Keratinocyte (primary cell): Measurements from ENCODE around the gene GDPD5. TPM values are rescaled to one million over a fixed set of nuclear protein-coding genes. Genes with fewer than 3 reads are reported as not detected.

Experiments
- DNase-seq: peaks from one replicate; pipeline ENCODE4 v3.0.0-alpha.2; 2011; ENCODE audit warnings: low read depth, missing footprints, low spot score
- FAIRE-seq: peaks from 2 replicates; lab custom pipeline; 2011; peaks lifted over from hg19 to GRCh38; lab: Jason Lieb, UNC
- H2AFZ ChIP-seq: 2 replicates; pipeline ENCODE4 v1.6.0; 2012; ENCODE audit warnings: low read length, control low read depth, inconsistent platforms; ENCODE audit not compliant: control insufficient read depth
- H3K27ac ChIP-seq: 2 replicates; pipeline ENCODE4 v1.5.1; 2011; ENCODE audit warnings: low read length; ENCODE audit not compliant: control insufficient read depth, insufficient read depth
- H3K27me3 ChIP-seq: 3 replicates; pipeline ENCODE4 v1.6.0; 2011; ENCODE audit warnings: low read length; ENCODE audit not compliant: control insufficient read depth, insufficient read depth; ENCODE audit errors: extremely low read depth
- H3K36me3 ChIP-seq, 2 experiments: 2 replicates in 1 of 2; 3 replicates in 1 of 2; pipeline ENCODE4 v1.5.1; 2011; ENCODE audit warnings: low read length in 2 of 2, mild to moderate bottlenecking in 1 of 2; ENCODE audit not compliant: control insufficient read depth in 2 of 2, insufficient read depth in 2 of 2; ENCODE audit errors: extremely low read depth in 1 of 2
- H3K4me1 ChIP-seq: 3 replicates; pipeline ENCODE4 v1.5.1; 2011; ENCODE audit warnings: low read length; ENCODE audit not compliant: control insufficient read depth, insufficient read depth; ENCODE audit errors: extremely low read depth
- H3K4me2 ChIP-seq: 3 replicates; pipeline ENCODE4 v1.6.0; 2011; ENCODE audit warnings: low read depth, low read length; ENCODE audit not compliant: control insufficient read depth, insufficient read depth; ENCODE audit errors: extremely low read depth
- H3K4me3 ChIP-seq, 3 experiments: fragments of 200-600 bp in 1 of 3; sonication (generic) in 1 of 3; 2 replicates in 2 of 3; 3 replicates in 1 of 3; pipeline ENCODE4 v1.5.1; 2011 to 2016; ENCODE audit warnings: low read length in 3 of 3, mild to moderate bottlenecking in 3 of 3, control low read depth in 2 of 3, inconsistent platforms in 1 of 3, low read depth in 1 of 3, mixed read lengths in 1 of 3, mixed run types in 1 of 3, moderate library complexity in 1 of 3; ENCODE audit not compliant: control insufficient read depth in 2 of 3, insufficient read depth in 2 of 3; ENCODE audit errors: extremely low read depth in 1 of 3
- H3K79me2 ChIP-seq: 2 replicates; pipeline ENCODE4 v1.6.0; 2012; ENCODE audit warnings: low read length; ENCODE audit not compliant: control insufficient read depth, insufficient read depth
- H3K9ac ChIP-seq: 3 replicates; pipeline ENCODE4 v1.6.0; 2011; ENCODE audit warnings: low read length; ENCODE audit not compliant: control insufficient read depth, insufficient read depth; ENCODE audit errors: extremely low read depth
- H3K9me1 ChIP-seq: 3 replicates; pipeline ENCODE4 v1.6.0; 2011; ENCODE audit warnings: low read length; ENCODE audit not compliant: control insufficient read depth, insufficient read depth; ENCODE audit errors: extremely low read depth
- H3K9me3 ChIP-seq: 2 replicates; pipeline ENCODE4 v1.5.1; 2012; ENCODE audit warnings: low read depth, low read length; ENCODE audit not compliant: control insufficient read depth
- H4K20me1 ChIP-seq: 3 replicates; pipeline ENCODE4 v1.6.0; 2011; ENCODE audit warnings: low read length; ENCODE audit not compliant: control insufficient read depth, insufficient read depth; ENCODE audit errors: extremely low read depth
- EZH2 ChIP-seq: IDR thresholded peaks from one replicate; pipeline ENCODE4 v1.6.1; 2012; ENCODE audit warnings: inconsistent platforms, mild to moderate bottlenecking, low read length, moderate library complexity
- dilution Hi-C: fragments of 300-500 bp; cut with MboI; formaldehyde crosslinking; loops from one replicate; pipeline ENCODE4 v1.7.0; 2020; ENCODE audit warnings: low sequenced_read_pairs; ENCODE audit not compliant: extremely low pct_ligation_motif_present
- polyA plus RNA-seq, 5 experiments: library from polyadenylated mRNA; depleted of rRNA in 3 of 5; stranded (reverse) in 3 of 5; stranded (forward) in 1 of 5; unstranded in 1 of 5; fragments of >200 nt; gene quantifications; 1 replicate in 1 of 5; 2 replicates in 3 of 5; 3 replicates in 1 of 5; pipeline versions ENCODE4 v1.2.1 to v1.2.3, GENCODE V29; 2011 to 2012; ENCODE audit warnings: missing spikeins in 2 of 5, low read depth in 1 of 5, low replicate concordance in 1 of 5
- TF ChIP-seq, protein P1 (sequence below), 3 experiments: IDR thresholded peaks in 1 of 3; conservative IDR thresholded peaks in 1 of 3; optimal IDR thresholded peaks in 1 of 3; 2 replicates in 2 of 3; 3 replicates in 1 of 3; pipeline versions ENCODE3 to v1.5.1; 2011; ENCODE audit warnings: low read length in 3 of 3, mild to moderate bottlenecking in 3 of 3, moderate library complexity in 2 of 3, control low read depth in 1 of 3, inconsistent platforms in 1 of 3; ENCODE audit not compliant: insufficient read depth in 2 of 3; ENCODE audit errors: extremely low read depth in 1 of 3

GDPD5 gene
- polyA plus RNA-seq, 1 donor (not counting 4 experiments of a cell fraction or from before 2014, with no cell fraction given), result 2.1 TPM

DNA sequence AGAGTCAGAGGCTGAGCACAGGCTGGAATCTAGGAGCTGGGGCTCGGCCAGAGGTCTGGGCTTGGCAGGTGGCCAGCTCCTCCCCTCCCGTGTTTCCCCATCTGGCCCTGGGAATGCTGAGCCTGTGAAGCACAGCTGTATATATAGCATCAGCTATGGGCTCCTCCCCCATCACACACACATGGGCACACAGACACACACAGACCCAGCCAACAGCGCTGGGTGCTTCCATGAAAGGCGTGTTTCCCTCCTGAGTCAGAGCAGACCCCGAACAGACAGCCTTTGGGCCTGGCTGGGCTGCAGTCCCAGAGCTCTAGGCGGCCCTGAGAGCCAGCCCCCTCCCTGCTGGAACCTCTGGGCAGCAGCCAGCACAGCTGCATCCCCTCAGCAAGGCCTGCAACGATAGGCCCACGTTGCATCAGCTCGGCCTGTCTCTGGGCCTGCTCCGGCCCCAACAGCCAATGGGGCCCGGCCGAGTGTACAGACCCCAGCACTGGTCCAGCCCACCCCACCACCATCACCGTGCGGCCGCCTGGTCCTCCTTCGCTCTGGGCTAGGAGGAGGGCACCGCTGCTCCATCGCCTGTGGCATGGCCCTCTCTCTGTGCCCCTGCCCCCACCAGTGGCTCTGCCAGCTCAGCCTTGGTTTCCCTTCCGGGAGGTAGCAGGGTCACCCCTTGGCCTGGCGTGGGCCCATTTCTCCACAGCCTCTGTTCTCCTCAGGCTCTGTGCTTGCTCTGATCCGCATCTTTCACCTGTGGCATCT lies 28.7 kb upstream of the GDPD5 start:
- Histone ChIP-seq H4K20me1 (no peaks in the 10 kb centered on the region), H3K4me1 (peaks cover 25% of the 10 kb centered on the region), H3K9me3 (no peaks in the 10 kb centered on the region), H3K36me3 (no peaks in the 10 kb centered on the region), H3K4me2 (no peak overlapping the region), H3K27me3 (no peaks in the 10 kb centered on the region), H3K27ac (no peak overlapping the region), H3K4me3 (no peak overlapping the region), H3K9ac (no peak overlapping the region), H2AFZ (no peak overlapping the region), H3K9me1 (no peaks in the 10 kb centered on the region), H3K79me2 (no peaks in the 10 kb centered on the region)
- DNase-seq (no peak), FAIRE-seq (no peak)
- TF ChIP-seq, protein P1, sequence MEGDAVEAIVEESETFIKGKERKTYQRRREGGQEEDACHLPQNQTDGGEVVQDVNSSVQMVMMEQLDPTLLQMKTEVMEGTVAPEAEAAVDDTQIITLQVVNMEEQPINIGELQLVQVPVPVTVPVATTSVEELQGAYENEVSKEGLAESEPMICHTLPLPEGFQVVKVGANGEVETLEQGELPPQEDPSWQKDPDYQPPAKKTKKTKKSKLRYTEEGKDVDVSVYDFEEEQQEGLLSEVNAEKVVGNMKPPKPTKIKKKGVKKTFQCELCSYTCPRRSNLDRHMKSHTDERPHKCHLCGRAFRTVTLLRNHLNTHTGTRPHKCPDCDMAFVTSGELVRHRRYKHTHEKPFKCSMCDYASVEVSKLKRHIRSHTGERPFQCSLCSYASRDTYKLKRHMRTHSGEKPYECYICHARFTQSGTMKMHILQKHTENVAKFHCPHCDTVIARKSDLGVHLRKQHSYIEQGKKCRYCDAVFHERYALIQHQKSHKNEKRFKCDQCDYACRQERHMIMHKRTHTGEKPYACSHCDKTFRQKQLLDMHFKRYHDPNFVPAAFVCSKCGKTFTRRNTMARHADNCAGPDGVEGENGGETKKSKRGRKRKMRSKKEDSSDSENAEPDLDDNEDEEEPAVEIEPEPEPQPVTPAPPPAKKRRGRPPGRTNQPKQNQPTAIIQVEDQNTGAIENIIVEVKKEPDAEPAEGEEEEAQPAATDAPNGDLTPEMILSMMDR (optimal IDR thresholded peaks at IDR 0.05 in 1 of 3, IDR thresholded peaks at IDR 0.05 in 1 of 3, conservative IDR thresholded peaks at IDR 0.05 in 1 of 3; ENCODE audit: extremely low read depth in 1 of 3, insufficient read depth in 2 of 3, low read length in 3 of 3), result no peak
- TF ChIP-seq EZH2, result no peak
- dilution Hi-C loops, result no loop called here

DNA sequence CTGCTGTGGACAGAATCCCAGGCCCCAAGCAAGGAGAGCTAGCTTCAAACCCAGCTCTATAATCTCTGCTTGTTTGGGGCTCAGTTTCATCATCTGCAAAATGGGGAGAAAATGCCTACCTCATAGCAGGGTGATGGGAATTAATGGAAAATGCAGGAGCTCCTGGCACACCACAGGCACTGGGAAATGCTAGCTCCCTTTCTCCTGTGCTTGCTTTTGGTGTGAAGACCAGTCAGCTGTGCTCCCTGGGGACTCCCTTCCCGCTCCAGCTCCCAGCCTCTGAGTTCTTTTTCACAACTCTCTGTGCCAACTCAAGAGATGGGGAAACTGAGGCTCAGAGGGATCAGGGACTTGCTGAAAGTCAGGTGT lies 28.1 kb upstream of the GDPD5 start:
- no peak overlapping the region for H3K9ac ChIP-seq
- no peak for FAIRE-seq

More for the DNA sequence above, 28.1 kb upstream of the GDPD5 start:
- Histone ChIP-seq H2AFZ (no peak overlapping the region), H3K9me3 (no peaks in the 10 kb centered on the region), H3K4me3 (no peak overlapping the region), H3K9me1 (no peaks in the 10 kb centered on the region), H3K27ac (no peak overlapping the region), H3K27me3 (no peaks in the 10 kb centered on the region), H3K79me2 (no peaks in the 10 kb centered on the region), H3K4me2 (no peak overlapping the region), H4K20me1 (no peaks in the 10 kb centered on the region), H3K36me3 (no peaks in the 10 kb centered on the region), H3K4me1 (peaks cover 19% of the 10 kb centered on the region)
- dilution Hi-C loops, result no loop called here
- TF ChIP-seq EZH2, result no peak
- TF ChIP-seq, protein P1 (optimal IDR thresholded peaks at IDR 0.05 in 1 of 3, IDR thresholded peaks at IDR 0.05 in 1 of 3, conservative IDR thresholded peaks at IDR 0.05 in 1 of 3; ENCODE audit: extremely low read depth in 1 of 3, insufficient read depth in 2 of 3, low read length in 3 of 3), result no peak
- no peak for DNase-seq
